AG04449 (cell line): ENCODE measurements around the gene CAMK2G.

Source experiments
- CTCF ChIA-PET: fragments of 350-600 bp; formaldehyde crosslinking; extraction: SDS; loops from one replicate; lab custom pipeline; 2021; ENCODE audit warnings: antibody characterized with exemption; lab: Yijun Ruan, JAX
- POLR2A ChIA-PET: fragments of 400-600, 350-600 bp; formaldehyde crosslinking; extraction: SDS; loops from one replicate; lab custom pipeline; 2020; ENCODE audit warnings: antibody characterized with exemption, inconsistent platforms; lab: Yijun Ruan, JAX
- DNase-seq: peaks from one replicate; pipeline ENCODE4 v3.0.0-alpha.2; 2010; ENCODE audit warnings: low read depth, low spot score
- H3K4me3 ChIP-seq: 2 replicates; pipeline ENCODE4 v1.5.1; 2011; ENCODE audit warnings: low read depth, mild to moderate bottlenecking, control low read depth, low read length
- CTCF ChIP-seq: IDR thresholded peaks from one replicate; pipeline ENCODE4 v1.5.1; 2011; ENCODE audit warnings: mild to moderate bottlenecking, moderate library complexity, low read length, control low read depth, inconsistent platforms; ENCODE audit not compliant: insufficient read depth; ENCODE audit errors: missing control alignments

The CAMK2G gene

GRCh38 chr10:73878365-73878764, 4.0 kb upstream of the CAMK2G start:
- no peak for DNase-seq
- ChIA-PET CTCF (interaction anchor here (0.9 to 24.3 kb wide), 24 partner anchors 10 to 260 kb away, joined by 3 to 806 read pairs (median 12); a partner anchor contains a TSS), POLR2A (interaction anchor here (0.7 kb wide), 1 partner anchor 30 kb away, joined by 4 read pairs; no protein-coding TSS in a partner anchor)
- no peak for TF ChIP-seq CTCF
- no peak overlapping the region for H3K4me3 ChIP-seq

- CTCF ChIA-PET, result interaction anchor here (0.7 to 24.3 kb wide), 13 partner anchors 9 to 149 kb away, joined by 3 to 806 read pairs (median 22); a partner anchor contains a TSS
- POLR2A ChIA-PET, result interaction anchor here (0.5 to 1.3 kb wide), 2 partner anchors 27 to 96 kb away, joined by 3 to 4 read pairs; partner anchors contain the start of gene CHCHD1
- no peak overlapping the region for H3K4me3 ChIP-seq
- DNase-seq, result no peak
- TF ChIP-seq CTCF, result no peak
Measured at GRCh38 chr10:73877533-73878160, 3.3 kb upstream of the CAMK2G start.

- ChIA-PET CTCF (interaction anchor here (1.4 to 24.3 kb wide), 5 partner anchors 13 to 62 kb away, joined by 4 to 806 read pairs (median 109); no protein-coding TSS in a partner anchor), POLR2A (interaction anchor here (0.5 to 1.3 kb wide), 2 partner anchors 26 to 95 kb away, joined by 3 to 4 read pairs; partner anchors contain the start of gene CHCHD1)
- no peak overlapping the region for H3K4me3 ChIP-seq
- no peak for TF ChIP-seq CTCF
- no peak for DNase-seq
Measured at GRCh38 chr10:73876971-73877370, 2.6 kb upstream of the CAMK2G start.

GRCh38 chr10:73876566-73876965, 2.2 kb upstream of the CAMK2G start:
- DNase-seq, result no peak
- POLR2A ChIA-PET, result interaction anchor here (1.3 kb wide), 1 partner anchor 26 kb away, joined by 4 read pairs; no protein-coding TSS in a partner anchor
- CTCF ChIA-PET, result interaction anchor here (8.7 to 24.3 kb wide), 3 partner anchors 13 to 63 kb away, joined by 109 to 806 read pairs (median 518); no protein-coding TSS in a partner anchor

GRCh38 chr10:73876157-73876556, 1.8 kb upstream of the CAMK2G start:
- no peak for TF ChIP-seq CTCF
- H3K4me3 ChIP-seq, result no peak overlapping the region
- ChIA-PET CTCF (interaction anchor here (3.1 to 17.1 kb wide), 3 partner anchors 13 to 65 kb away, joined by 16 to 518 read pairs (median 109); no protein-coding TSS in a partner anchor), POLR2A (no interaction called here)
- DNase-seq, result no peak

More at GRCh38 chr10:73876566-73876965, 2.2 kb upstream of the CAMK2G start:
- no peak for TF ChIP-seq CTCF
- H3K4me3 ChIP-seq, result no peak overlapping the region

GRCh38 chr10:73875139-73875475, 752 bp upstream of the CAMK2G start:
- peak overlapping the region; percentile 66 for H3K4me3 ChIP-seq
- DNase-seq, result no peak
- no peak for TF ChIP-seq CTCF
- ChIA-PET CTCF (interaction anchor here (1.2 to 17.1 kb wide), 5 partner anchors 14 to 100 kb away, joined by 3 to 518 read pairs (median 16); no protein-coding TSS in a partner anchor), POLR2A (no interaction called here)
